ENCODE results near the gene TMEM236.

Gene TMEM236

GRCh38 chr10:17847585-17848296 lies 95.7 kb downstream of the TMEM236 start:
- no peak overlapping the region for H3K4me3 ChIP-seq (ENCODE audit: low read depth, low read length)
- CTCF ChIA-PET: interaction anchor here (0.5 to 6.4 kb wide), 26 partner anchors 9 to 391 kb away, joined by 3 to 143 read pairs (median 4); no protein-coding TSS in a partner anchor
- POLR2A ChIA-PET: no interaction called here
- TF ChIP-seq CTCF (IDR thresholded peaks at IDR 0.05; ENCODE audit: insufficient read depth, low read length, missing control alignments): peak; percentile 20
- DNase-seq (ENCODE audit: low read depth, low spot score): no peak

- TF ChIP-seq CTCF (IDR thresholded peaks at IDR 0.05; ENCODE audit: insufficient read depth, low read length, missing control alignments): no peak
- DNase-seq (ENCODE audit: low read depth, low spot score): no peak
- ChIA-PET POLR2A (no interaction called here), CTCF (interaction anchor here (0.6 to 6.4 kb wide), 18 partner anchors 9 to 390 kb away, joined by 3 to 143 read pairs (median 4); no protein-coding TSS in a partner anchor)
- H3K4me3 ChIP-seq (ENCODE audit: low read depth, low read length): no peak overlapping the region
These were observed 96.6 kb downstream of the TMEM236 start for GRCh38 chr10:17848646-17849045.

Measured in AG04449 (cell line).